Neural crest cell (in vitro differentiated cells): Measurements from ENCODE around the gene APOB. TPM values are rescaled to one million over a fixed set of nuclear protein-coding genes. Genes with fewer than 3 reads are reported as not detected.

Experiments used
- DNase-seq: peaks from one replicate; pipeline ENCODE4 v3.0.0; 2021; ENCODE audit warnings: low read depth, mixed read lengths, low spot score
- H3K27ac Mint-ChIP-seq: one replicate; pipeline ENCODE4 v1.8.0; 2021; ENCODE audit warnings: mild to moderate bottlenecking, mixed read lengths; ENCODE audit not compliant: unreplicated experiment
- H3K27me3 Mint-ChIP-seq: 2 replicates; pipeline ENCODE4 v1.8.0; 2021; ENCODE audit warnings: low read depth, mild to moderate bottlenecking, mixed read lengths
- H3K36me3 Mint-ChIP-seq: 2 replicates; pipeline ENCODE4 v1.8.0; 2021; ENCODE audit warnings: low read depth, mild to moderate bottlenecking, mixed read lengths
- H3K4me1 Mint-ChIP-seq: 2 replicates; pipeline ENCODE4 v1.8.0; 2021; ENCODE audit warnings: mixed read lengths
- H3K4me3 Mint-ChIP-seq: one replicate; pipeline ENCODE4 v1.8.0; 2021; ENCODE audit warnings: mild to moderate bottlenecking, mixed read lengths
- H3K9me3 Mint-ChIP-seq: 2 replicates; pipeline ENCODE4 v1.8.0; 2021; ENCODE audit warnings: mixed read lengths
- total RNA-seq: library from RNA; stranded (reverse); gene quantifications from 2 replicates; pipeline ENCODE4 v1.2.1, GENCODE V29; 2021
- TF ChIP-seq, protein P1 (sequence below): fragments of 200-600 bp; sonication (generic); conservative IDR thresholded peaks from 2 replicates; pipeline ENCODE4 v1.5.0; 2021; ENCODE audit warnings: antibody characterized with exemption, mild to moderate bottlenecking

The APOB gene
- total RNA-seq, 1 donor from 2014 or later: 0.09 TPM

DNA sequence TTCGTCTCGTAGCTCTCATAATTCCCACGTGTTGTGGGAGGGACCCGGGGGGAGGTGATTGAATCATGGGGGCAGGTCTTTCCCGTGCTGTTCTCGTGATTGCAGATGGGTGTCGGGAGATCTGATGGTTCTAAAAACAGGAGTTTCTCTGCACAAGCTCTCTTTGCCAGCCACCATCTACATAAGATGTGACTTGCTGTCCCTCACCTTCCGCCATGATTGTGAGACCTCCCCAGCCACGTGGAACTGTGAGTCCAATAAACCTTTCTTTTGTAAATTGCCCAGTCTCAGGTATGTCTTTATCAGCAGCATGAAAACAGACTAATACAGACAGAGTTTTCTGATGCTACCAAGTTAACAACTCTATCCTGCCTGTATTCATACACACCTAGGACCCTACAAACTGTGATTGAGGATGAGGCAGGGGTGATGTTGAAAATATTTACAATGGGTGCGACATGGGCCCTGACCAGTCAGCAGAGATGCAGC is 3.9 kb downstream of the APOB start:
- TF ChIP-seq, protein P1, sequence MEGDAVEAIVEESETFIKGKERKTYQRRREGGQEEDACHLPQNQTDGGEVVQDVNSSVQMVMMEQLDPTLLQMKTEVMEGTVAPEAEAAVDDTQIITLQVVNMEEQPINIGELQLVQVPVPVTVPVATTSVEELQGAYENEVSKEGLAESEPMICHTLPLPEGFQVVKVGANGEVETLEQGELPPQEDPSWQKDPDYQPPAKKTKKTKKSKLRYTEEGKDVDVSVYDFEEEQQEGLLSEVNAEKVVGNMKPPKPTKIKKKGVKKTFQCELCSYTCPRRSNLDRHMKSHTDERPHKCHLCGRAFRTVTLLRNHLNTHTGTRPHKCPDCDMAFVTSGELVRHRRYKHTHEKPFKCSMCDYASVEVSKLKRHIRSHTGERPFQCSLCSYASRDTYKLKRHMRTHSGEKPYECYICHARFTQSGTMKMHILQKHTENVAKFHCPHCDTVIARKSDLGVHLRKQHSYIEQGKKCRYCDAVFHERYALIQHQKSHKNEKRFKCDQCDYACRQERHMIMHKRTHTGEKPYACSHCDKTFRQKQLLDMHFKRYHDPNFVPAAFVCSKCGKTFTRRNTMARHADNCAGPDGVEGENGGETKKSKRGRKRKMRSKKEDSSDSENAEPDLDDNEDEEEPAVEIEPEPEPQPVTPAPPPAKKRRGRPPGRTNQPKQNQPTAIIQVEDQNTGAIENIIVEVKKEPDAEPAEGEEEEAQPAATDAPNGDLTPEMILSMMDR: no peak
- peaks cover 4% of the 10 kb centered on the region for H3K4me1 Mint-ChIP-seq
- no peak overlapping the region for H3K27ac Mint-ChIP-seq
- peaks cover 66% of the 10 kb centered on the region for H3K27me3 Mint-ChIP-seq
- no peak for DNase-seq
- no peaks in the 10 kb centered on the region for H3K9me3 Mint-ChIP-seq
- H3K4me3 Mint-ChIP-seq: no peak overlapping the region
- no peaks in the 10 kb centered on the region for H3K36me3 Mint-ChIP-seq

- TF ChIP-seq, protein P1: no peak
- H3K27ac Mint-ChIP-seq: no peak overlapping the region
- no peak overlapping the region for H3K4me3 Mint-ChIP-seq
- H3K9me3 Mint-ChIP-seq: no peaks in the 10 kb centered on the region
- peaks cover 57% of the 10 kb centered on the region for H3K27me3 Mint-ChIP-seq
- peaks cover 4% of the 10 kb centered on the region for H3K4me1 Mint-ChIP-seq
- DNase-seq: no peak
- H3K36me3 Mint-ChIP-seq: no peaks in the 10 kb centered on the region
These were observed 4.8 kb downstream of the APOB start for GRCh38 chr2:21039080-21039556.

GRCh38 chr2:21038403-21039073 is 5.3 kb downstream of the APOB start:
- peaks cover 55% of the 10 kb centered on the region for H3K27me3 Mint-ChIP-seq

GRCh38 chr2:21037671-21038108 is 6.2 kb downstream of the APOB start:
- H3K27me3 Mint-ChIP-seq: peaks cover 50% of the 10 kb centered on the region

More at GRCh38 chr2:21038403-21039073, 5.3 kb downstream of the APOB start:
- H3K27ac Mint-ChIP-seq: no peak overlapping the region
- H3K4me3 Mint-ChIP-seq: no peak overlapping the region
- peaks cover 4% of the 10 kb centered on the region for H3K4me1 Mint-ChIP-seq
- H3K9me3 Mint-ChIP-seq: no peaks in the 10 kb centered on the region
- no peaks in the 10 kb centered on the region for H3K36me3 Mint-ChIP-seq
- TF ChIP-seq, protein P1: no peak
- no peak for DNase-seq

DNA sequence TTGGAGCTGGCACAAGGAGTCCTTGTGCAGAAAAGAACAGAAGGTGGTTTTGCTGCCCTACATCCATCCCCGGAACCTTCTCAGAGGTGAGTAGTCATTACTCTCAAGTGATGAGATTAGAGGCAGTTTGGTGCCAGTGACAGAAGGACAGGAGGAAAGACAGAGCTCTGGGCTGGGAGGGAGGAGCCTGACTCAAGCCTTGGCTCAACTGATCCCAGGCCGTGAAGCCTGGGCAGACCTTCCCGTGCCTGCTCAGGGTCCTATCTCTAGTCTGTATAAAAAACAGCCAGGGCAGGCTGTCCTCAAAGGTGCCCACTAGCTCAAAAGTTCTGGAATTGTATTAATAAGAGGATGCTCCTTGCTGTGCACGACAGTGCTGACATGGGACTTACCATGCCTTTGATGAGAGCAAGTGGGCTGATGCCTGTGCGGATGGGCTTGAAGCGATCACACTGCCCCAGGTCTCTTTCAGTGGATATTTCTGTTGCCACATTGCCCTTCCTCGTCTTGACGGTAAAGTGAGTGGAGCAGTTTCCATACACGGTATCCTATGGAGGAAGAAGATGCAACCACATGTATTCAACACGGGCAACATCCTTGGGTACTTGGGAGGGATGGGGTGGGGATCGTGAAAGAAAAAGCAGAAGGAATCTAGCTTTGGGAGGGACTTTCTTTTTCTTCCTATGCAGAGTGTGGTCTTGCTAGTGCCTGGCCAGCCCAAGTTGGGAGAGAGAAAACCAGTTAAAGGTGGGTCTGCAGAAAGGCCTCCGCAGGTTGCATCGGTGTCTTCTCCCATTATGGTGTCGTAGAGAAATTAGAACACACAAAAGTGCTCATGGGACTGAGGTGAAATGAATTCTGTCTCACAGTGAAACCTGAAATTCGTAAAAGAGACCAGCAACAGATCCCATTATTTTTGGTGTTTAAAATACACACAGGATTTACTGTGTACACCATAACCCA is 6.9 kb downstream of the APOB start:
- H3K4me1 Mint-ChIP-seq: no peaks in the 10 kb centered on the region
- DNase-seq: no peak
- H3K9me3 Mint-ChIP-seq: no peaks in the 10 kb centered on the region
- H3K27me3 Mint-ChIP-seq: peaks cover 50% of the 10 kb centered on the region
- no peaks in the 10 kb centered on the region for H3K36me3 Mint-ChIP-seq
- no peak overlapping the region for H3K4me3 Mint-ChIP-seq
- TF ChIP-seq, protein P1: no peak
- no peak overlapping the region for H3K27ac Mint-ChIP-seq

More at GRCh38 chr2:21037671-21038108, 6.2 kb downstream of the APOB start:
- no peak overlapping the region for H3K4me3 Mint-ChIP-seq
- no peaks in the 10 kb centered on the region for H3K9me3 Mint-ChIP-seq
- no peak overlapping the region for H3K27ac Mint-ChIP-seq
- no peaks in the 10 kb centered on the region for H3K36me3 Mint-ChIP-seq
- DNase-seq: no peak
- TF ChIP-seq, protein P1: no peak
- H3K4me1 Mint-ChIP-seq: no peaks in the 10 kb centered on the region
